NCI-H2196 treated with DMSO at 0.1 percent for 48 hours (cell line): ENCODE measurements around the gene DPF3.

ENCODE experiments used
- DNase-seq: peaks from one replicate; lab custom pipeline; 2025; ENCODE audit not compliant: unreplicated experiment; lab: John Stamatoyannopoulos, UW

DPF3 gene

GRCh38 chr14:72605096-72605920, 288.6 kb downstream of the DPF3 start:
- no peak for DNase-seq

DNA sequence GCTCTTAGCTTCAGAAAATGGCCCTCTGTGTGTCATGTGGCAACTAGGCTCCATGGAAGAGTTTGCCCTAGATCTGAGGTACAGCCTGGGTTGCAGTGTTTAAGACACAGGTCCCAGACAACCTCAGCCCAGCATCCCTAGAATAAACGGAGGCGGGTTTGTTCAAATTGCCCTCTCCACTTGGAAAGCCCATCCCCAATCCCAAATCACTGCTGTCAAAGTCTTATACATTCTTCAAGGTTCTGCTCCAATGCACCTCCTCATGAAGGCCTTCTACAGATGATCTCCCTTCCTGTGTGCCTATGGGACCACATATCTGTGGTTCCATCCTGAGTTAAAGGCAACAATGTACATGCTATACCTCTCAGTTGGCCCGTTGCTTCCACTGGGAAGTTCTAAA, 289.8 kb downstream of the DPF3 start:
- no peak for DNase-seq

- no peak for DNase-seq
These were observed 290.3 kb downstream of the DPF3 start for GRCh38 chr14:72603639-72604038.

- DNase-seq: no peak
These were observed 293.2 kb downstream of the DPF3 start for GRCh38 chr14:72600551-72601330.

GRCh38 chr14:72599579-72600470, 294.1 kb downstream of the DPF3 start:
- no peak for DNase-seq

- no peak for DNase-seq
These were observed 295.6 kb downstream of the DPF3 start for GRCh38 chr14:72598306-72598705.

GRCh38 chr14:72597252-72598233, 296.4 kb downstream of the DPF3 start:
- no peak for DNase-seq

GRCh38 chr14:72595152-72595862, 298.6 kb downstream of the DPF3 start:
- no peak for DNase-seq

DNA sequence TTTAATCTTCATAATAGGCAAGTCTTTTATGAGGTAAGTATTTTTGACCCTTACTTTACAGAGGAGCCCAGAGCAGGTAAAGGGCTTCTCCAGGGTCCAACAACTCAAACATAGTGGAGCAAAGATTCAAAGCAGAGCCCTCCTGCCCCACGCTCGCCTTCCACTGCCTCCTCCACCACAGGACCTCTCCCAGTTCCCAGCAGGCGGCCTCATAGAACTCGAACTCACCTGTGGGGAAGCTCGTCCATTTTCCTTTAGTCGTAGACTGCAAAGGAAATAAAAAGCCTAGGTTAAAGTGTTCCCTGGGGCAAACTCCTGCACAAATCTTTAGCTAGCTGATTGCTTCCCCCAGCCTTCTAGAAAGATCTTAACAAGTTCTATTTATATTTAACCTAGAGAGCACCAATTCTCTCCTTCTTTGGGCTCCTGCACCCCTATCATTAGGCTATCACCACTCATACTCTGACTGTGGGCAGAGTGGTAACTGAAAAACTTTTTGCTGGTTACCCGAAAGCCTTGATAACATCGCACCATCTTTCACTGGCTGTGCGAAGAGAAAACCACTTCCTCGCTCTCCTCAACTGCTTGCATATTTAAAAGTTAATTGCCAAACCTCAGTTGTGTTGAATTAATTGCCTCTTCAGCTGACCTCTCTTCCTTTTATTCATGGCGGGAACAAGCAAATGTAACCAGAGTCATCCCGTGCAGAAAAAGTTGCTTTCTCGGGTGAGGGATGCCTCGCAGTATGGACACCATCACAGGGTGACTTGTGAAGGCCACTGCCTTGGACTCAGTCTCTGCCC, 299.6 kb downstream of the DPF3 start:
- no peak for DNase-seq

- DNase-seq: no peak
These were observed 302.5 kb downstream of the DPF3 start for GRCh38 chr14:72591391-72591790.

GRCh38 chr14:72590577-72590976, 303.3 kb downstream of the DPF3 start:
- DNase-seq: no peak

DNA sequence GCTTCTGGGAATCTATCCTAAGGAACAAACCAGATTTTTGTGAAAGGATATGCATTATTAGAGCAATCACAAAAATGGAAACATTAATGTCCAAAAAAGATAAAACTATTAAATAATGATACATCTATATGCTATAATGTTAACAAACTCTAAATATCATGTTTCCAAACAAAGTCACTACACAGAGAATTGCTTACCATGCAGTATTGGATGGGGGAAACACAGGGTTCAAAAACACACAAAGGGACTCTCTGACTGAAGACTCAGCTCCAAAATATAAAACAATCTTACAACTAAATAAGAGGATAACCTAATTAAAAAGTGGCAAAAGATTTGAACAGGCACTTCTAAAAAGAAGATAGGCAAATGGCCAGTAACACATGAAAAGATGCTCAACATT, 304.2 kb downstream of the DPF3 start:
- DNase-seq: no peak

DNA sequence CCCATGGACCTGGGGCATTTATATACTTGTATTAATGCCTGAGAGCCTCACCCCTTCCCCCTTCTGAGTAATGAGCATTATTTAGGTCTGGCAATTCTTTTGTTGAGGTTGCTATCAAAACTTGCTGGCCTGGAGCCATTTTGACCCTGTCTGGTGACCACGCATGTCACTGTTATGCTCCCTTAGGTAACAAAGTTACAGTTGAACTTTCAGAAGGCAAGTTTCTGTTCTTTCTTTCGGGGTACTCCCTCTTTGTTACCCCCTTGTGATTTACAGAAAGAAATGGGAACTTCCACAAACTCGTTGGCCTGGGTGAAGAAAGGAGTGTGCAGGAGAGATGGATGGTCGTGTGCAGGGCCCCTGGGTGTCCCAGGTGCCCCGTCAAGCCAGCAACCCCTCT, 305.4 kb downstream of the DPF3 start:
- DNase-seq: no peak

GRCh38 chr14:72583316-72584272, 310.3 kb downstream of the DPF3 start:
- DNase-seq: no peak

DNA sequence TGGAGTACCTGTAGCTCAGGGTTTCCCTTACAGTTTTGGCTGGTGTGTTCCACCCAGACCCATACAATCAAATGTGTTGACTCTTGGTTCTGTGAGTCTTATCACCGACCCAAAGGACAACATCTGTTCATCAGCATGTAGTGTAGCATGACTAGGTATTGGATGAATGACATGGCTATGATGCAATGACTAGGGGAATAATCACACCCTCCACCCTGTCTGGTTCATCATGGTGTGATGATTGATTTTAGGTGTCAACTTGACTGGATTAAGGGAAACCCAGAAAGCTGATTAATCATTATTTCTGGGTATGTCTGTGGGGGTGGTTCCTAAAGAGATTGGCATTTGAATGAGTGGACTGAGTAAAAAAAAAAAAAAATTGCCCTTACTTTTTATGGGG, 311.3 kb downstream of the DPF3 start:
- DNase-seq: no peak

DNA sequence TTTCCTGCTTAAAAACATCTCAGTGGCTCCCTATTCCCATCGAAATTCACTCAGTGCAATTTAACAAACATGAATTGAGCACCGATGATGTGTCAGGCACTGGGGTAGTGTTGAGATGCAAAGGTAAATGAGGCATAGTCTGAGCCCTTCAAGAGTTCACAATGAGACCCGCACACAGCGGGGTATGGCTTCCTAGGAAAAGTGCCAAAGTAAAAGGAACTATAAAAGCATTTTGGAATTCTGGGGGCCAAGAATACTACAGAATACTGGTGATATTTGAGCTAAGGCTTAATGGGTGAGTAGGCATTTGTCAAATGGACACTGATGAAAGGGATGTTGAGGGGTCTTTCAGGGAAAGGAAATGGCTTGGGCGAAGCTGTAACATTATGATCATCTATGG, 315.4 kb downstream of the DPF3 start:
- DNase-seq: no peak

DNA sequence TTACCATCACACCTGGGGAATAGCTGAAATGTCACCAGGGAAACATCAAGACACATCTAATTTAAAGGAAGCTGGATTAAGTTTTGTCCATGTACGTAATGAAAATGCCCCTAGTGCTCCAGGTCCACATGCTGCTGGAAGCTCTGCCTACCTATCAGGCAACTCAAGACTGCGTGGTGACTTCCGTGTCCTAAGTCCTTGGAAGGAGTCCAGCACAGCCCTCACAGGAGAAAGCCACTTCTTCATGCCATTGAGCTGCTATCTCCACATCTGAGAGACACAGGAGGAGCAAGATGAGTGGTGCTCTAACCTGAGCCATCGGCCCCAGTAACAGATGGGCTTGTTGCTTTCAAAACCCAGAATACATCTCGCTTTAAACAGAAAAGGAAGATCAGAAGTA, 316.4 kb downstream of the DPF3 start:
- DNase-seq: no peak

DNA sequence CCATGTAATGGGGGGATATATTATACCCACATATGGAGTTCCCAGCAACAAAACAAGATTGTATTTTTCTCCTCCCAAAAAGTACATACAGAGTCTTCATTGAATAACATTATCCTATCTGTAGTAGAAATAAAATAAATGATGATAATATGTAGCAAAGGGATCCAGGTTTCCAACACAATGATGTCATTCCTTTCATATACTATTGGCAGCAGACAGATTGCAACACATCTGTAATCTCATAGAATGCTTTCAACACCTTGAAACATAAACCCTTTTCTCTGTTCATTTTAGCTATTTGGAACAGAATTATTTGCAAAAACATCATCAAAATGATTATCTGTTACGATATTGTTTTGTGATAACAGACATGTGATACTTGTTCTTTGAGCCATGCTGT, 317.6 kb downstream of the DPF3 start:
- DNase-seq: no peak
